ENCODE results near the gene CNOT3.

The CNOT3 gene

GRCh38 chr19:54136864-54137698, 481 bp upstream of the CNOT3 start:
- Histone ChIP-seq H3K4me3 (ENCODE audit: low read depth, low read length) (peak overlapping the region; percentile 93), H2AFZ (ENCODE audit: low read length, unreplicated experiment) (peak overlapping the region; percentile 35), H3K27ac (ENCODE audit: low read depth, low read length) (no peak overlapping the region), H3K27me3 (ENCODE audit: insufficient read depth, low read length) (no peaks in the 10 kb centered on the region), H3K36me3 (ENCODE audit: insufficient read depth, low read length) (no peaks in the 10 kb centered on the region), H3K4me1 (ENCODE audit: control insufficient read depth, insufficient read depth, low read length, unreplicated experiment) (no peaks in the 10 kb centered on the region), H3K79me2 (ENCODE audit: control insufficient read depth, insufficient read depth, low read length, unreplicated experiment) (peaks cover 43% of the 10 kb centered on the region)

- H3K27me3 ChIP-seq (ENCODE audit: insufficient read depth, low read length), result no peaks in the 10 kb centered on the region
- peaks cover 47% of the 10 kb centered on the region for H3K79me2 ChIP-seq (ENCODE audit: control insufficient read depth, insufficient read depth, low read length, unreplicated experiment)
- H3K4me3 ChIP-seq (ENCODE audit: low read depth, low read length), result peak overlapping the region; percentile 93
- no peaks in the 10 kb centered on the region for H3K4me1 ChIP-seq (ENCODE audit: control insufficient read depth, insufficient read depth, low read length, unreplicated experiment)
- H2AFZ ChIP-seq (ENCODE audit: low read length, unreplicated experiment), result no peak overlapping the region
- H3K36me3 ChIP-seq (ENCODE audit: insufficient read depth, low read length), result 0 out of 2 replicates have a peak, but pooled peaks cover 3% of the 10 kb centered on the region
- no peak overlapping the region for H3K27ac ChIP-seq (ENCODE audit: low read depth, low read length)
Measured at GRCh38 chr19:54138489-54139256, 1.1 kb downstream of the CNOT3 start.

GRCh38 chr19:54141356-54141755, 3.8 kb downstream of the CNOT3 start:
- Histone ChIP-seq H3K4me3 (ENCODE audit: low read depth, low read length) (no peak overlapping the region), H3K79me2 (ENCODE audit: control insufficient read depth, insufficient read depth, low read length, unreplicated experiment) (peaks cover 47% of the 10 kb centered on the region), H3K27me3 (ENCODE audit: insufficient read depth, low read length) (no peaks in the 10 kb centered on the region), H3K4me1 (ENCODE audit: control insufficient read depth, insufficient read depth, low read length, unreplicated experiment) (no peaks in the 10 kb centered on the region), H3K27ac (ENCODE audit: low read depth, low read length) (no peak overlapping the region), H3K36me3 (ENCODE audit: insufficient read depth, low read length) (0 out of 2 replicates have a peak, but pooled peaks cover 3% of the 10 kb centered on the region), H2AFZ (ENCODE audit: low read length, unreplicated experiment) (no peak overlapping the region)

GRCh38 chr19:54142166-54142780, 4.7 kb downstream of the CNOT3 start:
- H3K4me1 ChIP-seq (ENCODE audit: control insufficient read depth, insufficient read depth, low read length, unreplicated experiment), result no peaks in the 10 kb centered on the region
- H3K79me2 ChIP-seq (ENCODE audit: control insufficient read depth, insufficient read depth, low read length, unreplicated experiment), result peaks cover 47% of the 10 kb centered on the region
- H3K4me3 ChIP-seq (ENCODE audit: low read depth, low read length), result no peak overlapping the region
- no peak overlapping the region for H2AFZ ChIP-seq (ENCODE audit: low read length, unreplicated experiment)
- no peak overlapping the region for H3K27ac ChIP-seq (ENCODE audit: low read depth, low read length)
- H3K27me3 ChIP-seq (ENCODE audit: insufficient read depth, low read length), result no peaks in the 10 kb centered on the region
- H3K36me3 ChIP-seq (ENCODE audit: insufficient read depth, low read length), result 0 out of 2 replicates have a peak, but pooled peaks cover 3% of the 10 kb centered on the region

GRCh38 chr19:54145541-54146158, 8.1 kb downstream of the CNOT3 start:
- Histone ChIP-seq H3K27me3 (ENCODE audit: insufficient read depth, low read length) (no peaks in the 10 kb centered on the region), H3K4me3 (ENCODE audit: low read depth, low read length) (no peak overlapping the region), H3K27ac (ENCODE audit: low read depth, low read length) (no peak overlapping the region), H3K36me3 (ENCODE audit: insufficient read depth, low read length) (0 out of 2 replicates have a peak, but pooled peaks cover 3% of the 10 kb centered on the region), H3K79me2 (ENCODE audit: control insufficient read depth, insufficient read depth, low read length, unreplicated experiment) (peaks cover 18% of the 10 kb centered on the region), H2AFZ (ENCODE audit: low read length, unreplicated experiment) (no peak overlapping the region), H3K4me1 (ENCODE audit: control insufficient read depth, insufficient read depth, low read length, unreplicated experiment) (no peaks in the 10 kb centered on the region)

- H3K27ac ChIP-seq (ENCODE audit: low read depth, low read length), result no peak overlapping the region
- H3K36me3 ChIP-seq (ENCODE audit: insufficient read depth, low read length), result 0 out of 2 replicates have a peak, but pooled peaks cover 3% of the 10 kb centered on the region
- H3K27me3 ChIP-seq (ENCODE audit: insufficient read depth, low read length), result no peaks in the 10 kb centered on the region
- no peak overlapping the region for H2AFZ ChIP-seq (ENCODE audit: low read length, unreplicated experiment)
- no peaks in the 10 kb centered on the region for H3K4me1 ChIP-seq (ENCODE audit: control insufficient read depth, insufficient read depth, low read length, unreplicated experiment)
- H3K4me3 ChIP-seq (ENCODE audit: low read depth, low read length), result no peak overlapping the region
- peaks cover 1% of the 10 kb centered on the region for H3K79me2 ChIP-seq (ENCODE audit: control insufficient read depth, insufficient read depth, low read length, unreplicated experiment)
Measured at GRCh38 chr19:54147676-54148075, 10.1 kb downstream of the CNOT3 start.

GRCh38 chr19:54148158-54148557, 10.6 kb downstream of the CNOT3 start:
- H3K27ac ChIP-seq (ENCODE audit: low read depth, low read length), result no peak overlapping the region
- no peak overlapping the region for H2AFZ ChIP-seq (ENCODE audit: low read length, unreplicated experiment)
- H3K27me3 ChIP-seq (ENCODE audit: insufficient read depth, low read length), result no peaks in the 10 kb centered on the region
- H3K79me2 ChIP-seq (ENCODE audit: control insufficient read depth, insufficient read depth, low read length, unreplicated experiment), result no peaks in the 10 kb centered on the region
- H3K4me3 ChIP-seq (ENCODE audit: low read depth, low read length), result no peak overlapping the region
- no peaks in the 10 kb centered on the region for H3K4me1 ChIP-seq (ENCODE audit: control insufficient read depth, insufficient read depth, low read length, unreplicated experiment)
- 0 out of 2 replicates have a peak, but pooled peaks cover under 1% of the 10 kb centered on the region for H3K36me3 ChIP-seq (ENCODE audit: insufficient read depth, low read length)

- Histone ChIP-seq H3K27me3 (ENCODE audit: insufficient read depth, low read length) (no peaks in the 10 kb centered on the region), H3K4me1 (ENCODE audit: control insufficient read depth, insufficient read depth, low read length, unreplicated experiment) (no peaks in the 10 kb centered on the region), H3K27ac (ENCODE audit: low read depth, low read length) (no peak overlapping the region), H3K79me2 (ENCODE audit: control insufficient read depth, insufficient read depth, low read length, unreplicated experiment) (no peaks in the 10 kb centered on the region), H3K4me3 (ENCODE audit: low read depth, low read length) (no peak overlapping the region), H3K36me3 (ENCODE audit: insufficient read depth, low read length) (no peaks in the 10 kb centered on the region), H2AFZ (ENCODE audit: low read length, unreplicated experiment) (no peak overlapping the region)
Measured at GRCh38 chr19:54149021-54149812, 11.7 kb downstream of the CNOT3 start.

GRCh38 chr19:54151362-54152035, 13.9 kb downstream of the CNOT3 start:
- Histone ChIP-seq H3K27me3 (ENCODE audit: insufficient read depth, low read length) (no peaks in the 10 kb centered on the region), H3K36me3 (ENCODE audit: insufficient read depth, low read length) (no peaks in the 10 kb centered on the region; the same call in 1 of the 2 replicates), H3K27ac (ENCODE audit: low read depth, low read length) (no peak overlapping the region), H3K4me1 (ENCODE audit: control insufficient read depth, insufficient read depth, low read length, unreplicated experiment) (no peaks in the 10 kb centered on the region), H3K79me2 (ENCODE audit: control insufficient read depth, insufficient read depth, low read length, unreplicated experiment) (no peaks in the 10 kb centered on the region), H2AFZ (ENCODE audit: low read length, unreplicated experiment) (no peak overlapping the region), H3K4me3 (ENCODE audit: low read depth, low read length) (no peak overlapping the region)

All from ACC112 (cell line).